A549 (cell line): ENCODE measurements around the gene PHF1. TPM values are rescaled to one million over a fixed set of nuclear protein-coding genes. Genes with fewer than 3 reads are reported as not detected.

Experiments used
- ATAC-seq, 2 experiments: fragments of 200-7000 bp in 1 of 2; fragments of >200 bp in 1 of 2; cut with Nextera tagmentation in 1 of 2; cut with Tn5 transposase in 1 of 2; 3 replicates each; pipeline versions ENCODE4 v1.8.0 to v1.9.1; 2018 to 2020; ENCODE audit warnings: mild to moderate bottlenecking in 1 of 2, moderate library complexity in 1 of 2
- CTCF ChIA-PET: fragments of 300-600 bp; sonication (Branson Sonifier 250); formaldehyde crosslinking; extraction: SDS; loops from one replicate; lab custom pipeline; 2021; ENCODE audit warnings: antibody characterized with exemption, inconsistent platforms; lab: Yijun Ruan, JAX
- POLR2A ChIA-PET: fragments of 350-600 bp; formaldehyde crosslinking; extraction: SDS; loops from one replicate; lab custom pipeline; 2021; ENCODE audit warnings: antibody characterized with exemption, inconsistent platforms; lab: Yijun Ruan, JAX
- DNase-seq, 2 experiments: peaks; one replicate each; pipeline versions ENCODE4 v3.0.0 to v3.0.0-alpha.2; 2011 to 2016; ENCODE audit warnings: low read depth in 1 of 2, low spot score in 1 of 2
- FAIRE-seq: peaks from 2 replicates; lab custom pipeline; 2011; peaks lifted over from hg19 to GRCh38; lab: Jason Lieb, UNC
- H3K27ac ChIP-seq, 2 experiments: fragments of >200 bp; sonication (Bioruptor Twin); formaldehyde crosslinking; 3 replicates each; pipeline ENCODE4 v1.5.1; 2016 to 2017
- H3K4me1 ChIP-seq: fragments of >200 bp; sonication (Bioruptor Twin); formaldehyde crosslinking; 3 replicates; pipeline ENCODE4 v1.6.1; 2016
- H3K4me2 ChIP-seq: fragments of >200 bp; sonication (Bioruptor Twin); formaldehyde crosslinking; 3 replicates; pipeline ENCODE4 v1.6.1; 2016
- H3K4me3 ChIP-seq: fragments of >200 bp; sonication (Bioruptor Twin); formaldehyde crosslinking; 3 replicates; pipeline ENCODE4 v1.5.1; 2016
- H3K9me3 ChIP-seq: fragments of >200 bp; sonication (Bioruptor Twin); formaldehyde crosslinking; 3 replicates; pipeline ENCODE4 v1.6.1; 2016
- CBX8 ChIP-seq: fragments of 200-600 bp; sonication (generic); IDR thresholded peaks from 2 replicates; pipeline ENCODE4 v1.6.1; 2016
- EHMT2 ChIP-seq: fragments of 200-600 bp; sonication (generic); IDR thresholded peaks from 2 replicates; pipeline ENCODE4 v1.6.1; 2016; ENCODE audit warnings: antibody characterized with exemption, low read depth, mild to moderate bottlenecking, moderate library complexity
- HOXA7 ChIP-seq: fragments of 250-450 bp; sonication (Bioruptor Pico); IDR thresholded peaks from 2 replicates; pipeline ENCODE4 v1.5.0; 2020; ENCODE audit warnings: mild to moderate bottlenecking, moderate library complexity
- JUN ChIP-seq, 2 experiments: fragments of >200 bp; sonication (Bioruptor Twin); formaldehyde crosslinking; IDR thresholded peaks; 2 replicates in 1 of 2; 3 replicates in 1 of 2; pipeline ENCODE4 v1.6.1; 2016 to 2017
- JUNB ChIP-seq: fragments of >200 bp; sonication (Bioruptor Twin); formaldehyde crosslinking; IDR thresholded peaks from 2 replicates; pipeline ENCODE4 v1.6.1; 2016
- MYC ChIP-seq: IDR thresholded peaks from 2 replicates; pipeline ENCODE4 v1.6.1; 2012; ENCODE audit warnings: mild to moderate bottlenecking, inconsistent platforms, low read length, improper control_type of control experiment, borderline replicate concordance
- PHF8 ChIP-seq: fragments of 200-600 bp; sonication (generic); IDR thresholded peaks from 2 replicates; pipeline ENCODE4 v1.6.1; 2016; ENCODE audit warnings: low read depth, mild to moderate bottlenecking, antibody characterized with exemption, moderate library complexity, borderline replicate concordance
- RAD21 ChIP-seq, 2 experiments: fragments of >200 bp in 1 of 2; sonication (Bioruptor Twin) in 1 of 2; formaldehyde crosslinking in 1 of 2; IDR thresholded peaks in 1 of 2; conservative IDR thresholded peaks in 1 of 2; 2 replicates in 1 of 2; 3 replicates in 1 of 2; pipeline ENCODE4 v1.6.1; 2012 to 2018; ENCODE audit warnings: inconsistent platforms in 1 of 2
- SMC3 ChIP-seq: fragments of >200 bp; sonication (Bioruptor Twin); formaldehyde crosslinking; IDR thresholded peaks from 3 replicates; pipeline ENCODE4 v1.6.1; 2018; ENCODE audit warnings: inconsistent platforms
- WGBS: methylation state at CpG from one replicate; pipeline ENCODE4 v1.1.6; 2017; ENCODE audit errors: missing lambda C conversion rate; 5-methylcytosine and 5-hydroxymethylcytosine counted together
- polyA plus RNA-seq, 4 experiments: library from polyadenylated mRNA; depleted of rRNA in 3 of 4; stranded (reverse); fragments of >200 nt; fragmentation: RNase III in 1 of 4; extraction: RNeasy Plus Mini Kit Qiagen cat#74134 plus additional on column Dnase treatment in 1 of 4; gene quantifications; 2 replicates in 3 of 4; 3 replicates in 1 of 4; pipeline ENCODE4 v1.2.3, GENCODE V29; 2011 to 2017
- TF ChIP-seq, protein P1 (sequence below): fragments of 200-600 bp; sonication (generic); IDR thresholded peaks from 2 replicates; pipeline ENCODE4 v1.6.1; 2016; ENCODE audit warnings: antibody characterized with exemption, mild to moderate bottlenecking, moderate library complexity
- TF ChIP-seq, protein P2 (sequence below): fragments of >200 bp; sonication (Bioruptor Twin); formaldehyde crosslinking; IDR thresholded peaks from 3 replicates; pipeline ENCODE4 v1.5.1; 2016
- TF ChIP-seq, protein P3 (sequence below): fragments of 450-650 bp; IDR thresholded peaks from 2 replicates; pipeline ENCODE4 v1.6.1; 2014; ENCODE audit warnings: antibody characterized with exemption

The PHF1 gene
- polyA plus RNA-seq, 2 of the 4 experiments (the other 2 are of a cell fraction) = 14.0 to 21.4 TPM

DNA sequence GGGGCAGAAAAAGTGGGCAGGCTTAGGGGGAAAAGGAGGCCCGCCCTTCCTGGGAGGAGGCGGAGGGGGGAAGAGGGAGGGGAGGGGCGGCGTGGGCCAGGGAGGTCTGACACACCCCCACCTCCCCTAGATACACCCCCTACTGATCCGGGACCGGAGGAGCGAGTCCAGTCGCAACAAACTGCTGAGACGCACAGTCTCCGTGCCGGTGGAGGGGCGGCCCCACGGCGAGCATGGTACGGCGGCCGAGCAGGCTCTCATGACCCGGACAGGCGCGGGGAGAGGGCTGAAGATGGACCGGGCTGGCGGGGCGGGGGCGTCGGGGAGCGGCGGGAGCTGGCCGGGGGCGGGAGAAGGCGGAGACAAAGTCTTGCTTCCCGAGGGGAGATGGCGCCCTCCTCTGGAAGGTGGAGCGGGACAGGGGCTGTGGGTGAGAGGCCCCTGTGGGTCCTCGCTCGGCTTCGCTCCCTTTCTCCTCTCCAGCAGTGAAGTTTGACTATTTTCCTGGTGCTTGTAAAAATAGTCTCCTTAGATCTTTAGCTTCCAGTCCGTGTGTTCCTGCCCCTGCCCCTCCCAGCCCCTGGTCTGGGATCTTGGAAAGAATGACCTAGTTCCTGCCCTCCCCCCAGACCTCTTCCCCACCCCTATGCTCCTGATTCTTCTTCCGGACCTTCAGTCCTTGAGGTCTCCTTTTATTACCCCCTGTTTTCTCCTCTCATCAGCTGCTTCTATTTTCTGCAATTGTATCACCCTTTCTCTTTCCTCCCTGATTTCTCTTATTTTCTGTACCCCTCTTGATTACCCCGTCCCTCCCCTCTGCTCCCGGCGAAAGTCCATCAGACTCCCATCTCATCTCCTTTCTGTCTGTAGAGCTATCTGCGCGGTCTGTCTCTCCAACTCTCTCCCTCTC, 15.1 kb downstream of the PHF1 start (continued):
- TF ChIP-seq, protein P1, sequence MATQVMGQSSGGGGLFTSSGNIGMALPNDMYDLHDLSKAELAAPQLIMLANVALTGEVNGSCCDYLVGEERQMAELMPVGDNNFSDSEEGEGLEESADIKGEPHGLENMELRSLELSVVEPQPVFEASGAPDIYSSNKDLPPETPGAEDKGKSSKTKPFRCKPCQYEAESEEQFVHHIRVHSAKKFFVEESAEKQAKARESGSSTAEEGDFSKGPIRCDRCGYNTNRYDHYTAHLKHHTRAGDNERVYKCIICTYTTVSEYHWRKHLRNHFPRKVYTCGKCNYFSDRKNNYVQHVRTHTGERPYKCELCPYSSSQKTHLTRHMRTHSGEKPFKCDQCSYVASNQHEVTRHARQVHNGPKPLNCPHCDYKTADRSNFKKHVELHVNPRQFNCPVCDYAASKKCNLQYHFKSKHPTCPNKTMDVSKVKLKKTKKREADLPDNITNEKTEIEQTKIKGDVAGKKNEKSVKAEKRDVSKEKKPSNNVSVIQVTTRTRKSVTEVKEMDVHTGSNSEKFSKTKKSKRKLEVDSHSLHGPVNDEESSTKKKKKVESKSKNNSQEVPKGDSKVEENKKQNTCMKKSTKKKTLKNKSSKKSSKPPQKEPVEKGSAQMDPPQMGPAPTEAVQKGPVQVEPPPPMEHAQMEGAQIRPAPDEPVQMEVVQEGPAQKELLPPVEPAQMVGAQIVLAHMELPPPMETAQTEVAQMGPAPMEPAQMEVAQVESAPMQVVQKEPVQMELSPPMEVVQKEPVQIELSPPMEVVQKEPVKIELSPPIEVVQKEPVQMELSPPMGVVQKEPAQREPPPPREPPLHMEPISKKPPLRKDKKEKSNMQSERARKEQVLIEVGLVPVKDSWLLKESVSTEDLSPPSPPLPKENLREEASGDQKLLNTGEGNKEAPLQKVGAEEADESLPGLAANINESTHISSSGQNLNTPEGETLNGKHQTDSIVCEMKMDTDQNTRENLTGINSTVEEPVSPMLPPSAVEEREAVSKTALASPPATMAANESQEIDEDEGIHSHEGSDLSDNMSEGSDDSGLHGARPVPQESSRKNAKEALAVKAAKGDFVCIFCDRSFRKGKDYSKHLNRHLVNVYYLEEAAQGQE = no peak
- TF ChIP-seq, protein P2, sequence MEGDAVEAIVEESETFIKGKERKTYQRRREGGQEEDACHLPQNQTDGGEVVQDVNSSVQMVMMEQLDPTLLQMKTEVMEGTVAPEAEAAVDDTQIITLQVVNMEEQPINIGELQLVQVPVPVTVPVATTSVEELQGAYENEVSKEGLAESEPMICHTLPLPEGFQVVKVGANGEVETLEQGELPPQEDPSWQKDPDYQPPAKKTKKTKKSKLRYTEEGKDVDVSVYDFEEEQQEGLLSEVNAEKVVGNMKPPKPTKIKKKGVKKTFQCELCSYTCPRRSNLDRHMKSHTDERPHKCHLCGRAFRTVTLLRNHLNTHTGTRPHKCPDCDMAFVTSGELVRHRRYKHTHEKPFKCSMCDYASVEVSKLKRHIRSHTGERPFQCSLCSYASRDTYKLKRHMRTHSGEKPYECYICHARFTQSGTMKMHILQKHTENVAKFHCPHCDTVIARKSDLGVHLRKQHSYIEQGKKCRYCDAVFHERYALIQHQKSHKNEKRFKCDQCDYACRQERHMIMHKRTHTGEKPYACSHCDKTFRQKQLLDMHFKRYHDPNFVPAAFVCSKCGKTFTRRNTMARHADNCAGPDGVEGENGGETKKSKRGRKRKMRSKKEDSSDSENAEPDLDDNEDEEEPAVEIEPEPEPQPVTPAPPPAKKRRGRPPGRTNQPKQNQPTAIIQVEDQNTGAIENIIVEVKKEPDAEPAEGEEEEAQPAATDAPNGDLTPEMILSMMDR = peak; percentile 64
- TF ChIP-seq CBX8 = no peak
- peak; percentile 74; the same call in 1 of the 2 replicates for TF ChIP-seq MYC
- TF ChIP-seq JUNB = no peak
- peak; percentile 48; the same call in 2 of the 3 replicates for TF ChIP-seq SMC3
- TF ChIP-seq PHF8 = peak; percentile 37; the same call in 1 of the 2 replicates

- Histone ChIP-seq H3K9me3 (no peaks in the 10 kb centered on the region), H3K4me3 (peak overlapping the region; percentile 69), H3K4me1 (peaks cover 46% of the 10 kb centered on the region), H3K27ac (peak overlapping the region; percentile 89 to 98), H3K4me2 (peak overlapping the region; percentile 90)
- DNase-seq (peak; percentile 19 to 25), FAIRE-seq (no peak), ATAC-seq (no peak)
- TF ChIP-seq, protein P3, sequence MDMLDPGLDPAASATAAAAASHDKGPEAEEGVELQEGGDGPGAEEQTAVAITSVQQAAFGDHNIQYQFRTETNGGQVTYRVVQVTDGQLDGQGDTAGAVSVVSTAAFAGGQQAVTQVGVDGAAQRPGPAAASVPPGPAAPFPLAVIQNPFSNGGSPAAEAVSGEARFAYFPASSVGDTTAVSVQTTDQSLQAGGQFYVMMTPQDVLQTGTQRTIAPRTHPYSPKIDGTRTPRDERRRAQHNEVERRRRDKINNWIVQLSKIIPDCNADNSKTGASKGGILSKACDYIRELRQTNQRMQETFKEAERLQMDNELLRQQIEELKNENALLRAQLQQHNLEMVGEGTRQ = peak; percentile 29; the same call in 1 of the 2 replicates
- TF ChIP-seq JUNB (no peak), HOXA7 (CRISPR knock-in tag) (no peak), RAD21 (conservative IDR thresholded peaks at IDR 0.05 in 1 of 2, IDR thresholded peaks at IDR 0.05 in 1 of 2) (no peak), JUN (IDR thresholded peaks at IDR 0.05) (no peak), EHMT2 (no peak)
- ChIA-PET POLR2A (interaction anchor here (0.9 to 1.6 kb wide), 4 partner anchors 9 to 153 kb away, joined by 3 to 11 read pairs (median 3); partner anchors contain the start of genes BAK1, CUTA and ZBTB9), CTCF (interaction anchor here (0.6 to 2.7 kb wide), 21 partner anchors 10 to 260 kb away, joined by 3 to 24 read pairs (median 3); partner anchors contain the start of genes B3GALT4, CUTA and ZBTB9)
- WGBS = 8% methylated on average over 10 of the region's 12 CpGs
These were observed 16.0 kb downstream of the PHF1 start for GRCh38 chr6:33426590-33427511.
